Activated T-cell treated with anti-CD3 and anti-CD28 coated beads for 24 hours (primary cell): Measurements from ENCODE around the gene PWWP2B.

ENCODE experiments used
- DNase-seq: peaks from one replicate; pipeline ENCODE4 v3.0.0-alpha.2; 2020; ENCODE audit warnings: low read depth

The PWWP2B gene

DNA sequence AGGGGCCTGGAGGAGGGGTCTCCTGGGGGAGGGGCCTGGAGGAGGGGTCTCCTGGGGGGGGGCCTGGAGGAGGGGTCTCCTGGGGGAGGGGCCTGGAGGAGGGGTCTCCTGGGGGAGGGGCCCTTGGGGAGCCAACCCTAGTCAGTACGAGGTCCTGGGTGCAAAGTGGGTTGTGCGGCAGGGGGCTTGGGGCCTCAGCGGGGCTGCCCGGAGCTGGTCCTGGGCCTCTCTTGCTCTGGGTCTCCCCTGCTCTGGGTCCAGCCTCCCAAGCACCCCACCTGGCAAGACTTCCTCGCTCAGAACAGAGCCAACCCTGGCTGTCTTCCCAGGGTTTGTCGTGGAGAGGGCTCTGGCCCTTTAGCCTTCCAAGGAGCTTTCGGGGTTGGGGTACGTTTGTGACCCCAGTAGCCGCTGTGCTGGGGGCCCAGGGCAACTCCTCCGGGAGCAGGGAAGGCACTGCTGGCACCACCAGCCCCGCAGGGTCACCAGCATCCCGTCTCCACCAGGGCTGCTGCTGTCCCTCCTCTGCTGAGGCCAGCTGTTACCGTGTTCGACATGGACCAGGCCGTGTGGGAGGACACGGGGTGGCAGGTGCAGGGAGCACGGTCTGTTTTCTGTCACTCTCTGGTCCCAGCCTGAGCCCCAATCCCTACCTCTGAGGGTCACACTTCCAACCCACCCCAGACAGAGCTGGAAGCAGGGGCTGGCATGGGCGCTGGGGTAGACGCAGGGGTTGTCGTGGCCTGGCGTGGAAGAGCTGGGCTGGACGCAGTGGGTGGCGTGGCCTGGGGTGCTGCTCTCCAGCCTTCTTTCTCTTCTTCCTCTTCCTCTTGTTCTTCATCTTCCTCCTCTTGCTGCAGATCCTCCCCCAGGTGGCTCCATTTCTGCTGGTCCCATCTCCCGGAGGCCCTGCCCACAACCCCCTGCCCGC is 22.8 kb downstream of the PWWP2B start:
- DNase-seq = no peak

DNA sequence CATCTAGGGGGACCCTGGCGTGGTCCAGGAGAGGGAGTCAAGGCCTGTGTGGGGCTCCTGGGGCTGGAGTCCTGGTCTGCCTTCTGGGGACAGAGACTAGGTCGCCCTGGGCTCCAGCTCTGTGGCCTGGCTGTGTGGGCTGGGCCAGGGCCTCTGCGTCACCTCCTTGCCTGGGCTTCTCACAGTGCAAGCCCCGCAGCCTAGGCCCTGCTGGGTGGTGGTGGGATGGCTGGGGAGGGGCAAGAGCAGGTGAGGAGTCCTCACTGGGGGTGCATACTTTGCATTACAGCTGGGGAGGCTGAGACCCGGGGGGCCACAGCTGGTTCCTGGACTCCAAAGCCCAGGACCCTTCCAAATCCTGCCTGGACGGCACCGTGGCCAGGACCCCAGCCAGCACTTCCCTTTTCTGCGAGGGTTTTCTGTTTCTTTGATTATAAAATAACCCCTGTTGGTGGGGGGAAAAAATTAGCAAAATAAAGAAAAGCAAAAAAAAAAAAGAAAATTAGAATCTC is 23.5 kb downstream of the PWWP2B start:
- DNase-seq = no peak

DNA sequence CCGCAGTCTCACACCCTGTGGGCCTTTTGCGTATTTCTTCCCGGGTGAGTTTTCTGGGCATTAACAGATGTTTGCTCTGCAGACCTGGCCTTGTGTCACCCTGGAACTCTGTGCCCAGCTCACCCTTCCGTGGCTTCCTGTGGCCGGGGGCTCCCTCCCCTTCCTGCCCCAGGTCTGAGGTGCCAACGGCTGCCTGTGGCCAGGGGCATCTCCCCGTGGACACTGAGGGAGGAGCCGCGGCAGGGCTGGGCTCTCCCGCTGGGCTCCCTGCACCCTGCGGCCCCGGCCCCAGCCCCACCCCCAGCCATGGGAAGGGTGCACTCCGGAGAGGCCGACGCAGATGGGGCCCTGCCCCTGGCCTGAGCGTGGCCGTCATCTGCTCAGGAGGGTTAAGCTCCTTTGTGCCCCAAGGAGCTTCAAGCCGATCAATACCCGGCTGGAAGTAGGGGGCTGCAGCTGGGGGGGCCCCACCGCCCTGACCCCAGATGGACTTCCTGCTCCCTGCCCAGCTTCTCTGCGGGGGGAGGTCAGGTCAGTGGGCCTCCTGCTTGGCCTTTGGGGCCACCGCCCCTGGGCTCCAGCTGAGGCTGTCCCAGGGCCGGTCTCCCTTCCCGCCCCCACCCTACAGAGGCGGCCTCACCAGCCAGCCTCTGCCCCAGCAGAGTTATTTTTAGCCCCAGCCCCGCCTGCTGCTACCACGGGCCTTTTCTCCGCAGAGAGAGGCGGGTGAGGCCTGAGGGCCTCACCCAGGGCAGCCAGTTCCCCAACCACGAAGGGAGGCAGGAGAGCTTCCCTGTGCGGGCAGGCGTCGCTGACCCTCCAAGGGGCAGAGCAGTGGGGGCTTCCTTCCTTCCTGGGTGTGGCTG is 24.2 kb downstream of the PWWP2B start:
- DNase-seq = no peak

DNA sequence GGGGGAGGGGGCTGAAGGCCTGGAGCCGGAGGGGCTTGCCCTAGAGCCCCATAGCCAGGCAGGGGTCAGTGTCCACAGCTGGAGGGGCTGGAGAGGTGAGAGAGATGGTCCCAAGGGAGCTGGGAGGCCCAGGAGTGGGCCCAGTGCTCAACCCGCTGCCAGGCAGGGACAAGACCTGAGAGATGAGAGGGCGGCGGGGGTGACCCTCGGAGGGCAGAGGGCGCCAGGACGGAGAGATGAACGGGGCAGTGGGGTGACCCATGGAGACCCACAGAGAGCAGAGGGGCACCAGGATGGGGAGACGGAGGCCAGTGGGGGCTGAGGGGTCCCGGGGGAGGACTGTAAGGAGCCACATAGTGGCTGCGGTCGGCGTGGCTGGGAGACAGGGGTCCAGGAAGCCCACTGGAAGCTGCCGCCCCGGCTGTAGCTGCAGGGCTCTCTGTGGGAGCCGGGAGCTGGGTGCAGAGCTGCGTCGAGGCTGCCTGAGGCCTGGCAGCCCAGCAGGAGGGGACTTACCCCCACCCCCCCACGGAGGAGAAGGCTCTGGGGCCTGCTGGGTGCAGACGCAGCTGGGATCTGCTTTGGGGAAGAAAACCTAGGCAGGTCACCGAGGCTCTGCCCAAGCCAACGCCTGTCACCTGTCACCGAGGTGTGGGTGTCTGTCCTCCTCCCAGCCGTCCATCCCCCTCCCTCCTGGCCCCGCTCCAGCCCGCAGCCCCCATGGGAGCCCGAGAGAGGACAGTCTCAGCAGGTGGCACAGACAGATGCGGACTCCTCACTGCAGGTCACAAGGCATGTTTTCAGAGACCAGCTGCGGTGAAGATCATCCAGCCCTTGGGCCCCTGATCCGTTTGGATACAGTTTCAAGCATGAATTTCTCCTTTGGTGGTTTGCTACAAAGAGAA is 25.1 kb downstream of the PWWP2B start:
- no peak for DNase-seq

DNA sequence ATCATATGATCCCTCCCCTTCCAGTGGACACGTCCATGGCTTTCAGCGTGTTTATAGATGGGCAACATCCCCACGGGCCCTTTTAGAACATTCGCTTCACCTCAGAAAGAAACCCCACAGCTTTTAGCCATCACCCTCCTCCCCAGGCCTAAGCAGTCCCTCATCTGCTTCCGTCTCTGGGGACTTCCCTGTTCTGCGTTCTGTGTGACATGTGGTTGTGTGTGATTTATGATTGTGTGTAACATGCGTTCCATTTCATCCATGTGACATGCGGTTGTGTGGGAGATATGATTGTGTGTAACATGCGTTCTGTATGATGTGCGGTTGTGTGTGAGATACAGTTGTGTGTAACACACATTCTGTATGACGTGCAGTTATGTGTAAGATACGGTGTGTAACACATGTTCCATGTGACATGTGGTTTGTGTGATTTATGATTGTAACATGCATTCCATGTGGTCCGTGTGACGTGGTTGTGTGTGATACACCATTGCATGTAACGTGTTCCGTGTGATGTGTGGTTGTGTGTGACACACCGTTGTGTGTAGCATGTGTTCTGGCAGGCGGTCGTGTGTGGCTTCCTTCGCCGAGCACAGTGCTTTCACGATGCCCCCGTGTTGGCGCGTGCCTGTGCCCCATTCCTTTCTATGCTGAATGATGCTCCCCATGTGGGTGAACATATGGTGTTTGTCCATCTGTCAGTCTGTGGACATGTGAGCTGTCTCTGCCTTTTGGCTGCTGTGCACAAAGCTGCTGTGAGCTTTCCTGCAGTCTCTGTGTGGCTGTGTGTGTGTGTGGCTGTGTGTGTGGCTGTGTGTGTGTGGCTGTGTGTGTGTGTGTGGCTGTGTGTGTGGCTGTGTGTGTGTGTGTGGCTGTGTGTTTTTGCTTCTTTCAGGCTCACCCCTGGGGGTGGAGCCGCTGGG is 26.2 kb downstream of the PWWP2B start:
- no peak for DNase-seq

DNA sequence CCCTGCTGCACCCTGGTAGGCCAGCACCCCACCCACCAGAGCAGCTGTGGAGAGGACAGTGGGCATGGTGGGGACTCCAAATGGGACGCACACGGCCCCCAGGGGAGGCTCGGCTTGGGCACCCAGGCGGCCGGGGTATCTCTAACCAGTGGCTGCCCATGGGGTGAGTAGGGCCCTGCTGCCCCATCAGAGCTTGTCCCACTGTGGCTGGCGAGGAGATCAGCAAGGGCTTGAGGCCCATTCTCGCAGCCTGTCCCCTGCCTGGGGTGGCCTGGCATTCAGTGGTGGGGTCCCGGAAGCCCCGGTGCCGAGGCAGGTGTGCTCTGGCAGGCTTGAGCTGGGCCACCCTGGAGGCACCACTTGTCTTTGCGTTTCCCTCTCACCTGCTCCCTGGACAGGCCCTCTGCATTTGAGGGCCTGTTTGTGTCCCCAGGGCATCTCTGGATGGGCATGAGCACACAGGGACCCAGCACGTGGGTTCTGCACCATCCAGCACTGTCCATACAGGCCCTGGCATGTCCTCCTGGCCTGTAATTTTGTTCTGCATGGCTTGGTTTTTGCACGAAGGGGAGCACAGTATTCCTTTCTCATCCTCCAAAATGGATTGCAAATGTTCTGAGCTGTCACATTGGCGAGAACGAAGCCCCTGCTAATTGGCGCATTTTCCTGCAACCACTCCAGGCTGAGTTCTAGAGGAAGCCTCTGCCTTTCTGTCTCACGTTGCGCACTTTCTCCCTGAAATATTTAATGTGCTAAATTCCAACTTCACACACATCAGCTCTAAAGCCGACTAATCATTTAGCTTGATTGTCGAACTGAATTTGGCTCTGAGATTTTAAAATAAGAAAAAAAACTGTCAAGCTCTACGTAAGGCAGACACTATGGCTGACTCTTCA is 27.2 kb downstream of the PWWP2B start:
- DNase-seq = no peak

DNA sequence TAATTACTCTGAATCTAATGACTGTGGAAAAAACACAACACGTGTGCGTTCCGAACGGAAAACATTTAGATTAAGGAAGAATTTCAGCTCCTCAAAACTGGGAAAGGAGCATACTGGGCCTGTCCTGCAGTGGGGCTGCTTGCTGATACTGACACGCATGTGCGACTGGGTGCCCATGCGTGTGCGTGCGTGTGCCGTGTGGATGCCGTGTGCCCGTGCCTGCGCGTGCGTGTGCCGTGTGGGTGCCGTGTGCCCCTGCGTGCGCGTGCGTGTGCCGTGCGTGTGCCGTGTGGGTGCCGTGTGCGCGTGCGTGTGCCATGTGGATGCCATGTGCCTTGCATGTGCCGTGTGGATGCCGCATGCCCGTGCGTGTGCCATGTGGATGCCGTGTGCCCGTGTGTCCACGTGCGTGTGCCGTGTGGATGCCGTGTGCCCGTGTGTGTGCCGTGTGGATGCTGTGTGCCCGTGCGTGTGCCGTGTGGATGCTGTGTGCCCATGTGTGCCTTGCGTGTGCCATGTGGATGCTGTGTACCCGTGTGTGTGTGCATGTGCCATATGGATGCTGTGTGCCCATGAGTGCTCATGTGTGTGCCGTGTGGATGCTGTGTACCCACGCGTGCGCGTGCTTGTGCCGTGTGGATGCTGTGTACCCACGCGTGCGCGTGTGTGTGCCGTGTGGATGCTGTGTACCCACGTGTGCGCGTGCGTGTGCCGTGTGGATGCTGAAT is 28.2 kb downstream of the PWWP2B start:
- DNase-seq = no peak

DNA sequence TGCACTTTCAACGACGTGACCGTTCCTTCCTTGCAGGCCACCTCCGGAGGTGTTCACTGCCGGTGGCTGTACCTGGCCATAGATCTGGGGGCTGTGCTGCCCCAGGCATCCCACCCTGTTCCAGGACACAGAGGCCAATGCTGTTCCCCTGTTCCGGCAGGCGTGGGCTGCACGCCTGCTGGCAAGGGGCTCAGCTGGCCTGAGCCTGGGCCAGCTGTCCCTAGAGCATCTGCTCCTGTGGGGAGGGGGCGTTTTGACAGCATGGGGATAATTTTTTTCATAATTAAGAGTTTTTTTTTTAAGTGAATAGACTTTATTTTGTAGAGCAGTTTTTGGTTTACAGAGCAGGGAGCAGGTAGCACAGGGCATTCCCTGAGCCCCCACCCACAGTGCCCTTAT is 28.8 kb downstream of the PWWP2B start:
- no peak for DNase-seq

DNA sequence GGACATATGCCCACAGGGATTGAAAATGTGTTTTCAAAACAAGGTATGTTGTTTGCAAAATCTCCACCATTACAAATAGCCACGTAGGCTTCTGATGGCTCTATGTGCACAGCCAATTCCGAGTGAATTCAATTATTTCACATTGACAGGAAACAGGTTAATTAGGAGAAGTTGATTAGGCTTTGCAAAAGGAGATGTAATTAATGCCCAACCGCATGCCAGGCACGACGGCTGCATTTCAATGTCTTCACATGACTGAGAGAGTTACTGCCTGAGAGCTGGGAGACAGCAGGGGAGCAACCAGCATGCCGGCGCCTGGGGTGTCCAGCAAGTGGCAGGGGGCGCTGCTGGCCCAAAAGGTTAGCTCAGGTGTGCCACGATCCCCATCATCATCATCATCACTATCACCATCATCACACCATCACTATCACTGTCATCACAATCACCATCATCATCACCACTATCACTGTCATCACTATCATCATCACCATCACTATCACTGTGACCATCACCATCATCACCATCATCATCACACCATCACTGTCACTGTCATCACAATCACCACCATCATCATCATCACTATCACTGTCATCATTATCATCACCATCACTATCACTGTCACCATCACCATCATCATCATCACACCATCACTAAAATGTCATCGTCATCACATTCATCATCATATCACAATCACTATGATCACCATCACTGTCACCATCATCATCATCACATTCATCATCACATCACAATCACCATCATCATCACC is 30.2 kb downstream of the PWWP2B start:
- no peak for DNase-seq

DNA sequence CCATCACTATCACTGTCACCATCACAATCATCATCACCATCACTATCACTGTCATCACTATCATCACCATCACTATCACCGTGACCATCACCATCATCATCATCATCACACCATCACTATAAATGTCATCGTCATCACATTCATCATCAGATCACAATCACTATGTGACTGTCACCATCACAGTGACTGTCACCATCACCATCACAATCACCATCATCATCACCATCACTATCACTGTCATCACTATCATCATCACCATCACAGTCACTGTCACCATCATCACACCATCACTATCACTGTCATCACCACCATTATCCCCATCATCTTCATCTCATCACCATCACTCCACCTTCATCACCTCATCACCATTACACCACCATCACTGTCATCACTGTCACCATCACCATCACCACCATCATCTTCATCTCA is 31.0 kb downstream of the PWWP2B start:
- DNase-seq = no peak

DNA sequence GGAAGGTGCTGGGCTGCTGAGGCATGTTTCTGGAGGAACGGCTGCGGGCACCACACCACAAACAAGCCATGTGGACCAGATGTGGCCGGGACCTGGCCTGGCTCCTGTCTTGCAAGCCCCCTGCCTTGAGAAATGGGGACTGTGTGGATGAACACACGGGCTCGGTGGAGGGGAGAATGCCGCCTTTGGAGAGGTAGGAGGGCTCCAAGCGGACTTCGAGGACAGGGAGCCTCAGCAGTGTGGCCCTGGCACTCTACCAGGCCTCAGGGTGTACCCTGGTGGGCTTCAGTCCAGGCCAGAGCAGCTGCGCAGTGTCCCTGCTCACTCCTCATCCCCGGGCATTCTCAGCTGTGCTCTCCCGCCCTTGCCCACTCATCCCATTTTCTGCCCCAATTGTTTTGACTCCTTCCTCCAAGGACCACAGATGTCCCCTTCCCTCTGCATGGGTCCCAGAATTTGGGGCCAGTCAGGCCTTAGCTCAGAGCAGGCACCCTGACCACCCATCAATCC is 31.5 kb downstream of the PWWP2B start:
- DNase-seq = no peak

DNA sequence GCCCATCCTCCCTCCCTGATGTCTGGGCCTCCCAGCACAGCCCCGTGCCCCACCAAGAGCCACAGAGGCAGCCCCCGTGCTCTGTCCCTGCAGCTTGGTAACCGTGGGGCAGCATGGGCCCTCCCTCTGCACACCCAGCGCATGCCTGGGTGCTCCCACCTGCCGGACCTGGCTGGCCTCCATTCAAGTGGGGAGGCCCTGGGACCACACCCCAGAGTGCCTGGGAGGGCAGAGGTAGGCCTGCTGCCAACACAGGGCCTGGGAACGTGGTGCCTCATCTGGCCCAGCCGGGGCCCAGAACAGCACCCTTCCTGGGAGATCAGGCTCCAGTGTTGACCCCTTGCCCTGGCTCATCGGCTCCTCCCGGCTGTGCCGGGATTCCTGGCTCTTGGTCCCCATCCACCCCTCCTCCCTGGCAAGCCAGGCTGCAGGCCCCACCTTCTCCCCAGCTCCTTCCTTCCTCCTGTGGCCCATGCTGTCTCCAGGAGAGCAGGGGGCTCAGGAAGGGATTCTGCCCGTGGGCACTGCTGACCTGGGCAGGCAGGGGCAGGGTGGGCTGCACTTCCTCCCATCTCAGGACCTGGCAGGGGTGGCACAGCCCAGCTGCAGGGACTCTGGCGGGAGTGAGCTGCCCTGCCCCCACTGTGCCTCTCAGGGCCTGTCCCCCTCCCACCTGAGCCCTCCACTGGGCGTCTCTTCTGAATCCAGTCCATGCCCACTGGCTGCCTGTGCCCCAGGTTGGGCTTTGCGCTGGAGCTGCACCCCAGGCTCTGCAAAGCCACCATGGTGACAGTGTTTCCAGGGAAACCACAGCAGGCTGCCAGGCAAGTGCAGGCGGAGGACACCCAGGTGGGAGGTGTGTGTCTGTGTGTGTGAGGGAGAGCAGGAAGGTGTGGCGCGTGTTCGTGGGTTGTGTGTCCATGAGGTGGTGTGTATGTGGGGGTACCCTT is 32.6 kb downstream of the PWWP2B start:
- DNase-seq = no peak

DNA sequence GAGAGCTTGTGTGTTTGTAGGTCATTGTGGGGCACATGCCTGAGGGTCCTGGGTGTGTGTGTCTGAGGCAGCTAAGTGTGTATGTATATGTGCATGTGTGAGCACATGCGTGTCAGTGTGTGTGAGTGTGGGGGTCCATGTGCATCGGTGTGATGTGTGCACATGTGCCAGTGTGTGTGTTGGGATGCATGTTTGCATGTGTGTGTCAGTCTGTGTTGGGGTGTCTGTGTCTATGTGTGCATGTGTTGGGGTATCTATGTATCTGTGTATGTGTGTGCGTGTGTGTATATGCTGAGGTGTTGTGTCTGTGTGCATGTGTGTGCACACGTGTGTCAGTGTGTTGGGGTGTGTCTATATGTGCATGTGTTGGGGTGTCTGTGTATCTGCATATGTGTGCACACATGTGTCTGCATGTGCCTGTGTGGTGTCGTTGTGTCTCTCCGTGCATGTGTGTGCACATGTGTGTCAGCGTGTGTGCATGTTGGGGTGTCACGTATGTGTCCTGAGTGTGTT is 33.3 kb downstream of the PWWP2B start:
- no peak for DNase-seq

DNA sequence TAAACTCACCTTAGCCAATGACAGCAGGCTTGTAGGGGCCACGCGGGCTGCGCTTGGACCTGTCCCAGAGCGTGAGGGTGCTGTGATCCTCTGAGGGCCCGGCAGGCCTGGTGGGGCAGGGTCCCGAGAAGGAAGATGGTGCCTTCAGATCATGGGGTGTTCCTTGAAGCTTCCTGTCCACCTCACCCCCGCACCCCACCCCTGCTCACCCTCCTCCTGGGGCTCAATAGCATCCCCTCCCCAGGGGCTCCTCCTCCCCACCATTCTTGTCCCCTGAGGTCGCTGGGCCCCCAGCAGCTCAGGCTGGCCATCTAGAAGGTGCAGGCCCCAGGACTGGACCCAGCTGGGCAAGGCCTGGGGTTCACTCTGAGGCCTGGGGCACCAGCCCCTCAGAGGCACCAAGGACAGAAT is 33.9 kb downstream of the PWWP2B start:
- no peak for DNase-seq

DNA sequence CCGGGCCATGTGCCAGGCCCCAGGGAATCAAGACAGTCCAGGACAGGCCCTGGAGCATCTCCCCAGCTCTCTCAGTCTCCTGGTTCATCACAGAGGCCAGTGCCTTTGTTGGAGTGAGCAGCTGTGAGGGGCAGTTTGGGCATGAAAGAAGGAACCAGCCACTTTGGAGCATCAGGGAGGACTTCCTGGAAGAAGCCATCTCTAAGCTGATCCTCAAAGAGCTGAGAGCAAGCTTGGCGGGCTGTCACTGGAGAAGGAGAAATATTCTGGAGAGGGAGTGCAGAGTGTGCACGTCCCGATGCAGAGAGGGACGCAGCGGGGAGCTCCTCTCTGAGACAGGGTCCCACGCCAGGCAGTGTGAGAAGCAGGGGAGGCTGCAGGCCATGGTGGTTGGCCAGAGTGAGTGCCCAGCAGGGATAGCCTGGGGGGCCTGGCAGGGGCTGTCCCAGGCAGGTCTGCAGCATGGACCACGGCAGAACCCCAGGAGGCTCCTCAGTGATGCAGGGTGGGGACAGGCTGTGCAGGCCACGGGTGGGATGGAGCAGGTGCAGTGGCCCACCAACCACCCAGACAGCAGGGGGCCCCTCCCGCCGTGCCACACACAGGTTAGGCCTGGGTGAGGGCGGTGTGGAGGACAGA is 34.7 kb downstream of the PWWP2B start:
- no peak for DNase-seq

DNA sequence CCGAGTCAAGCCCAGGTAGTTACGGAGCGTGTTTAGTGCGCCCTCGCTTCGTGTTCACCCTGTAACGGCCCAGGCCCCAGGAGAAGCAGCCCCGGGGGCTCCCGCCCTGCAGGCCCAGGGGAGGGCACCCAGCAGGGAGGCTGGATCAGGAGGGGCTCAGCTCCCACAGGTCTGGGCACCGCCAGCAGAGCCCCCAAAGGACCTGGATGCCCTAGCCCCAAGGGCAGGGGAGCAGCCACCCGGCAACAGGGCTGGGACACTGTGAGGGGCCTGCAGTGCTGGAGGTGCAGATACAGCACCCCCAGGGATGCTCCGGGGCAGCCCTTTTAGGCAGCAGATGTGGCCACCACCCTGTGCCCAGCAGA is 35.2 kb downstream of the PWWP2B start:
- DNase-seq = no peak
